ENCODE data around the gene GRID1.

GRID1 gene

DNA sequence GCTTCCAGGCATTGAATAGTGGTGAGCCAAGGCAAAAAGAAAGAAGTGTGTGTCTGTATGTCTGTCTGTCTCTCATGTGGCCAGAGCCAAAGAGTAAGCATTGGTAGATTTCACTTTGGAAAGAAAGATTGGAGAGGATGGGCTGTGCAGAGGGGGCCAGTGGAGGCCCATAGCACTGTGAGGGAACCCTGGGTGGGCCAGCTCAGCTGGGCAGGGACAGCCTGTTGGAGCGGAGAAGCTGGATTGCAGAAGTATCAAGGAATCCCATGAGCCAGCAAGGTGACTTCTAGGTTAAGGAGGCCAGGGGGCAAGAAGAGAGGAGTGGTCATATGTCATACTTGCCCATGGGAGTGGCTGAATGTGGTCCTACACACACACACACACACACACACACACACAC is 1.5 kb upstream of the GRID1 start:
- no peak for DNase-seq

GRCh38 chr10:86367152-86367951 is 757 bp upstream of the GRID1 start:
- DNase-seq: no peak

DNA sequence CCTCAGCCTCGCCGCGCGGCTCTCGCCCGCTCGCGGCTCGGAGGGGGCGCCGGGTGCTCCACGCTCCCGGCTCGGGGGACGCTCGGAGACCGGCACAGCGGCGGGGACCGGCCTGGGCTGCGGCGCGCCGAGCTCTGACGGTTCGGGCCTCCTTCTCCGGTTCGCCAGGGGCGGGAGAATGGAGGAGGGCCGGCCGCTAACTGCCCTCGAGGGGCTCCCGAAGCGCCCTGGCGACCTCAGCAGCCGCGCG is 232 bp upstream of the GRID1 start:
- no peak for DNase-seq

DNA sequence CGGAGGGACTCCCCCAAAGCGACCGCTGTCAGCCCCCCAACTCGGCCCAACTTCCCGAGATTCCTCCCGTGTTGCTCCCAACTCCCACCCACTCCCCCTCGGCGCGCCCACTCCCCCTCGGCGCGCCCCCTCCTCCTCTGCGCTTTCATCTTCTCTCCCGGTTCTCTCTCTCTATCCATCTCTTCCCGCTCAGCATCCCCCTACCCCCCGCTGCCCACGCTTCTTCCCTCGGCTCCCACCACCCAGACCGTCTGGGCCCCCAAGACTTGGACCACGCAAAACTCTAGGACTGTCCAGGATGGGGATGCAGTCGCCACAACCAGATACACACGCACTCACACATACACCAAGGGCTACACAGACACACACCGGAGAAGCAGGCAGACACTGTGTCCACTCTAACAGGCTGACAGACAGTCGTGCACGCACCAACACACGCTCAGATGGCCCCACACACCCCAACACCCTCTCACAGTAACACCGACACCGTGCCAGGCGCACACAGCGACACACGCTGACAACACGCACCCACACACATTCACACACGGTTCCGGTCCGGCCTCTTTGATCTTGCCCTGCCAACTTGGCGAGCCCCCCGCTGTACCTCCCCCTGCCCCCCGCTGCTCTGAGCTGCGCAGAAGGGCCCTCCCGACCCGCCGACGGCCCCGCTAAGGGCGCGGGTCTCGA is 1.1 kb downstream of the GRID1 start:
- no peak for DNase-seq

DNA sequence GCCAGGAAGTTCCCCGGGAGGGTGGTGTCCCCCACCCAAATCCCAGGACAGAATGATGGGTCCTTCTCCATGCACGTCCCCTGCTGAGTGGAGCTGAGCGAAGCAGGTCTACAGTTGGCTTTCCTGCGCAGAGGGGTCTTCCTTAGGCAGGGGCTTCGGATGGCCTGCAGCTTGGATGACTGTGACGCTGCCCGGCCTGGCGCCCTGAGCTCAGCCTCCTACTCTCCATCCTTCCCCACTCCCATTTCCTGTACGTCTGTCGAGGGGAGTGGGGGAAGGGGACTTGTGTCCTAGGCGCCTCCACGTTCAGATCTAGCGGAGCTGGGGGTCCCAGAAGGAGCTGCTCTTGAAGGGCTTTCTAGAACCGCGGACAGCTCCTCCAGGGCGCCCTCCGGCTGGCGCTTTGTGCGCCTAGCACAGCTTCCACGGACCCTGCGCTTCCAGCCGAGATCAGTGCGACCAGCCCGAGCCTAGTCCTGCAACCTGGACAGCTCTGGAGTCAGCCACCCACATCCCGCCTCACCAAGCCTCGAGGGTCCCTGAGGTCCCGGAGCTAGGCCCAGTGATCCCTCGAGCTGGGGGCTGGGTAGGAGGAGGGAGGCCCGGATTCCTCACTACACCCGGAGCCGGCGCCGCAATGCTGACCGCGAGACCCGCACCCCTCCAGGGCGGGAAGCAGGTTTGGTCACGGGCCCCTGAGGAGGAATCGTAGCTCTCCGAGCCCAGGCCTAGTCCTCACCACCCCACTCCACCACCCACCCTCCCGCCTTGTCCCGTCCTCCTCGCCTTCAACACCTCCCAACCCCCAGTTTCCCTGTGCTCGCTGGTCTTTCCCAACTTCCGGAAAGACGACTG is 1.9 kb downstream of the GRID1 start:
- no peak for DNase-seq

GRCh38 chr10:86363833-86364490 is 2.6 kb downstream of the GRID1 start:
- DNase-seq: no peak

GRCh38 chr10:86363184-86363832 is 3.3 kb downstream of the GRID1 start:
- DNase-seq: peak; percentile 17

DNA sequence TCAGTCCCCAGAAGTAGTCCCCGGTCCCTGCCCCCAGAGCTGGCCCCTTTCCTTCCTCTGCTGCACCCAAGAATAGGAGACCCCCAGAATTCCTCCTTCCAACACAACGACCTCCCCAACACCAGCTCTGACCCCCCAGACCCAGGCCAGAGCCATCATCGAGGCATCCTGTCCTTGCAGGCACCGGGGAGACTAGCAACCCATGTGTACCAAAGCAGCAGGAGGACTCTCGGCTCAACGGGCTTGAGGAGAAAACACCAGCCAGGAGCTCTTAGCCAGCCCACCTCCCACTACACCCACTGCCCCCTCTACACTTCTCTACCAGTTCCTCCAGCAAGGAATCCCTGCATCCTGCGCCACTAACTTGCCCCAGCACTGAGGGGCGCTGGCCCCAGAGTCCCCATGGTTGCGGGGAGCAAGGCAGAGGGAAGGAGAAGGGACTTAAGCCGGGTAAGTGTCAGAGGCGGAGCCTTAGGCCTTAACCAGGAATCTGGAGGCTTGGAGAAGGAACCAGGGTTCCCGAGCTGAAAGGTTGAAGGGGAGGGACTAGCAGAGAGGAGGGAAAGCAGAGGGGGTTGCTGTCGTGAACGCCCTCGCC is 3.9 kb downstream of the GRID1 start:
- no peak for DNase-seq

GRCh38 chr10:86362129-86362527 is 4.5 kb downstream of the GRID1 start:
- DNase-seq: no peak

GRCh38 chr10:86361156-86362128 is 5.2 kb downstream of the GRID1 start:
- DNase-seq: no peak

GRCh38 chr10:86360657-86361056 is 5.9 kb downstream of the GRID1 start:
- no peak for DNase-seq

DNA sequence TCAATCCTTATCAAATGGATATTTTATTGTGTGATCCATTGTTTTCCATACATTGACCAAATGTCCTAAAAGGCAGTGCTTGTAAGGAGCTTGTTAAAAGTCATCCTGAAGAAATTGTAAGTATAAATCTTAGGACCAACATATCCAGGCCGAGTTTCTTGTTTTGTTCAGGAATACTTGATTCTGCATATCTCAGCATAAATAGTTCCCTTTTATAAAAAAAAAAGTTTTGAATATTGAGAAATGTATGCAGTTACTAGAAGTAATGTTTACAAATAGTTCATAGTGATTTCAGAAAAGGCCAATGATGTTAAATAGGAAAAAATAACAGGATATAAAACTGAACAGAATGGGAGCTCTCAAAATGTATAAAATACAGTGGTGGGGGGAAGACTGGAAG is 6.6 kb downstream of the GRID1 start:
- DNase-seq: no peak

DNA sequence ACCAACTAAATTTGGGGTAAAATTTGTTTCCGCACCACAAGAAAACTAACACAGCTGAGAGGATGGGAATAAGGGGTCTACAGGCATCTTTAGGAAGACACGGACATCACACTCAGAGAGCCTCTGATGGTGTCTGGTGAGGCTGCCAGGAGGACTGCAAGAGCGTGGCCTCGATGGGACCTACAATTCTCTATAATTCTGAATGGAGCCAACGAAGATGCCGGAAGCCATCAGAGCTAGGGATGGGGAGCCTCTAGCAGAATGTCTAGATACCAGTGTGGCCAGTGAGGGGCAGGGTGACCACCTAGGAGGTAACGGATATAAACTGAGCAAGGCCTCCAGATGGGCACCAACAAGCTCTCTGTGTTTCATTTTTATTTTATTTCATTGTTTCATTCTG is 7.5 kb downstream of the GRID1 start:
- no peak for DNase-seq

DNA sequence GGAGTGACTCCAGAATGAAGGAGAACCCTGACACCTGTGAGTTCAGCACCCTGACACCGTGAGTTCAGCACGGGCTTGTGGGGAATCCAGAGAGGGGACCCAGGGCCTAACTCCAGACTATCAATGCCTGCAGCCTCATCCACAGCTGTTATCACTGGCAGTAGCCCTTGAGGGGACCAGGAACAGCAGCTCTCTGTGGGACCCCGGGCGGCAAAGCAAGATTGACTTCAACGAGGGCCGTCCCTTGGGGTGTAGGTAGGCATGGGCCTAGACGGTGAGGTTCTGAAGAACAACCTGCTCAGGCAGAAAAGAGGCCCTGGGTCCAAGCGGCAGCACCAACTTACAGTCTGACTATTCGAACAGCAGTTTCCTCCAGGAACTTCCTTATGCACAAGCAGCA is 8.9 kb downstream of the GRID1 start:
- no peak for DNase-seq

DNA sequence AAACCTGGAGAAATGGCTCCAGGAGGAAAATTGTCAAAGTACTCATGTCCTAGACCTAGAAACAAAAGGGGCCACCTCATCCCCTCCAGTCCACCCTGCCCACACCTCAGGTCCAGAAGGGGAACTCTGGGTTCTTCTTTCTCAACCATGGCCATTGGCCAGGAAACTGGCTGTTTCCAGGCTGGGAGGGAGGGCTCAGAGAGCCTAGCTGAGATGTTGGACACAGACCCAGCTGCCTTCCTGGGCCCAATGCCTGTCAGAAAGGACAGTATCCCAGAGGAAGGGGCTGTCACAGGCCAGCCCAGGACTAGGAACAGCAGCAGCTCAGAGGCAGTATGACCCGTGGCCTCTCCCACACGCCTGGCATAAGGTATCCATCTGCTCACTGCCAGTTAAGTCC is 9.6 kb downstream of the GRID1 start:
- no peak for DNase-seq

GRCh38 chr10:86356296-86356695 is 10.3 kb downstream of the GRID1 start:
- DNase-seq: no peak

DNA sequence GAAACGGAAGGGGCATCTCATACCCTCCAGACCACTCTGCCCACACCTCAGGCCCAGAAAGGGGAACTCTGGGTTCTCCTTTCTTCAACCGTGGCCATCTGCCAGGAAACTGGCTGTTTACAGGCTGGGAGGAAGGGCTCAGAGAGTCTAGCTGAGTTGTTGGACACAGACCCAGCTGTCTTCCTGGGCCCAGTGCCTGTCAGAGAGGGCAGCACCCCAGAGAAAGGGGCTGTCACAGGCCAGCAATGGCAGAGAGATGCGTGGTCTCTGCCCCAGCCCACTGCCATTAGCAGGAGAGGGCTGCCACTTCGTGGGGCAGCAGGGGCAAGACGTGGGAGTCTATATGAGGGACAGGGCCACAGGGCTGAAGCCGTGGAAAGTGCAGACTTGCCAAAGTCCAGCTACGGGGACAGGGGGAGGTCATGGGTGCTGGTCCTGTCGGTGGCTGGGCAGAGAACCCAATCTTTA is 11.0 kb downstream of the GRID1 start:
- DNase-seq: no peak

- no peak for DNase-seq
These were observed 11.6 kb downstream of the GRID1 start for GRCh38 chr10:86354761-86355540.

GRCh38 chr10:86353506-86354485 is 12.8 kb downstream of the GRID1 start:
- no peak for DNase-seq
